HG03378 (cell line): Measurements from ENCODE around the gene UNC5A.

Experiments used
- ATAC-seq: cut with Tn5 transposase; IDR thresholded peaks from one replicate; pipeline ENCODE4 v1.9.1; 2021; ENCODE audit warnings: mild to moderate bottlenecking, moderate library complexity; ENCODE audit not compliant: unreplicated experiment

UNC5A gene

GRCh38 chr5:176781638-176782570 lies 28.5 kb upstream of the UNC5A start:
- no peak for ATAC-seq

GRCh38 chr5:176784218-176785165 lies 25.9 kb upstream of the UNC5A start:
- no peak for ATAC-seq

GRCh38 chr5:176785184-176786145 lies 24.9 kb upstream of the UNC5A start:
- ATAC-seq, result no peak

- no peak for ATAC-seq
Measured at GRCh38 chr5:176787676-176788075, 22.7 kb upstream of the UNC5A start.

GRCh38 chr5:176788091-176788490 lies 22.3 kb upstream of the UNC5A start:
- ATAC-seq, result no peak

- ATAC-seq, result no peak
Measured at GRCh38 chr5:176788941-176789872, 21.2 kb upstream of the UNC5A start.

GRCh38 chr5:176789873-176790615 lies 20.3 kb upstream of the UNC5A start:
- no peak for ATAC-seq

GRCh38 chr5:176790941-176791340 lies 19.4 kb upstream of the UNC5A start:
- no peak for ATAC-seq

- no peak for ATAC-seq
Measured at GRCh38 chr5:176792655-176793342, 17.6 kb upstream of the UNC5A start.

- no peak for ATAC-seq
Measured at GRCh38 chr5:176793343-176793699, 17.0 kb upstream of the UNC5A start.

- ATAC-seq, result no peak
Measured at GRCh38 chr5:176793736-176794135, 16.6 kb upstream of the UNC5A start.

GRCh38 chr5:176794509-176794908 lies 15.8 kb upstream of the UNC5A start:
- ATAC-seq, result no peak

GRCh38 chr5:176796411-176796810 lies 13.9 kb upstream of the UNC5A start:
- ATAC-seq, result no peak

- ATAC-seq, result no peak
Measured at GRCh38 chr5:176796970-176797369, 13.4 kb upstream of the UNC5A start.

- ATAC-seq, result no peak
Measured at GRCh38 chr5:176797456-176798050, 12.8 kb upstream of the UNC5A start.

GRCh38 chr5:176798086-176798876 lies 12.1 kb upstream of the UNC5A start:
- ATAC-seq, result no peak

- no peak for ATAC-seq
Measured at GRCh38 chr5:176798949-176799348, 11.4 kb upstream of the UNC5A start.
